Panc1 (cell line): ENCODE results near the gene MRPL3. TPM values are rescaled to one million over a fixed set of nuclear protein-coding genes. Genes with fewer than 3 reads are reported as not detected.

Source experiments
- ATAC-seq: fragments of 200-7000 bp; cut with Tn5 transposase; 2 replicates; pipeline ENCODE4 v1.9.1; 2020; ENCODE audit warnings: mild to moderate bottlenecking, moderate library complexity
- BruUV-seq: library from RNA; stranded (reverse); fragments of 400-500 nt; replicated peaks from 2 replicates; lab custom pipeline; 2021; lab: Mats Ljungman, UMichigan
- CTCF ChIA-PET: fragments of 300-600 bp; sonication (Branson Sonifier 250); formaldehyde crosslinking; loops from one replicate; lab custom pipeline; 2022; ENCODE audit warnings: antibody characterized with exemption; lab: Charles Lee
- POLR2A ChIA-PET: fragments of 300-600 bp; sonication (Branson Sonifier 250); formaldehyde crosslinking; loops from one replicate; lab custom pipeline; 2022; ENCODE audit warnings: antibody characterized with exemption; lab: Charles Lee
- DNase-seq: peaks from one replicate; pipeline ENCODE4 v3.0.0-alpha.2; 2010; ENCODE audit warnings: low read depth, low spot score
- H3K27ac ChIP-seq: 2 replicates; pipeline ENCODE4 v1.5.1; 2011; ENCODE audit warnings: mild to moderate bottlenecking, low read length, inconsistent platforms
- H3K27me3 ChIP-seq: fragments of 200-500 bp; sonication (Bioruptor generic); 2 replicates; pipeline ENCODE4 v1.6.0; 2014; ENCODE audit warnings: low read length, inconsistent platforms; ENCODE audit not compliant: control insufficient read depth, insufficient read depth
- H3K36me3 ChIP-seq: fragments of 200-500 bp; sonication (Bioruptor generic); 2 replicates; pipeline ENCODE4 v1.5.1; 2014; ENCODE audit warnings: inconsistent platforms, mild to moderate bottlenecking, low read length, moderate library complexity; ENCODE audit not compliant: control insufficient read depth, insufficient read depth
- H3K4me1 ChIP-seq: 2 replicates; pipeline ENCODE4 v1.5.1; 2011; ENCODE audit warnings: inconsistent platforms, mild to moderate bottlenecking, low read length, moderate library complexity; ENCODE audit not compliant: control insufficient read depth, insufficient read depth
- H3K4me3 ChIP-seq, 2 experiments: 2 replicates each; pipeline ENCODE4 v1.5.1; 2011 to 2012; ENCODE audit warnings: low read depth in 2 of 2, low read length in 2 of 2, mild to moderate bottlenecking in 2 of 2, inconsistent platforms in 1 of 2, moderate library complexity in 1 of 2
- H3K9me3 ChIP-seq: fragments of 200-500 bp; sonication (Bioruptor generic); 2 replicates; pipeline ENCODE4 v1.5.1; 2014; ENCODE audit warnings: low read depth, mild to moderate bottlenecking, inconsistent platforms, low read length, moderate library complexity; ENCODE audit not compliant: control insufficient read depth, insufficient read depth
- CTCF ChIP-seq: fragments of 450-650 bp; IDR thresholded peaks from 2 replicates; pipeline ENCODE4 v1.5.1; 2017; ENCODE audit warnings: mild to moderate bottlenecking
- POLR2AphosphoS5 ChIP-seq: IDR thresholded peaks from 2 replicates; pipeline ENCODE4 v1.6.1; 2012; ENCODE audit warnings: mild to moderate bottlenecking, low read depth, low read length, moderate library complexity
- REST ChIP-seq, 2 experiments: IDR thresholded peaks; 2 replicates each; pipeline ENCODE4 v1.6.1; 2011 to 2012; ENCODE audit warnings: low read depth in 2 of 2, control low read depth in 1 of 2, low read length in 1 of 2, mild to moderate bottlenecking in 1 of 2, moderate library complexity in 1 of 2; ENCODE audit not compliant: insufficient read depth in 1 of 2
- SIN3A ChIP-seq: IDR thresholded peaks from 2 replicates; pipeline ENCODE4 v1.6.1; 2012; ENCODE audit warnings: low read depth, mild to moderate bottlenecking, low read length, moderate library complexity, borderline replicate concordance; ENCODE audit not compliant: insufficient read depth
- TCF7L2 ChIP-seq: IDR thresholded peaks from 2 replicates; pipeline ENCODE4 v1.6.1; 2011; ENCODE audit warnings: mild to moderate bottlenecking, low read depth, low read length, inconsistent platforms
- in situ Hi-C: cut with HindIII; loops from 2 replicates; pipeline ENCODE4 v1.10.0; 2016; ENCODE audit warnings: low sequenced_read_pairs, low pct_unique_long_range_greater_than_20kb
- intact Hi-C: fragments of 100-400 bp; cut with micrococcal nuclease; formaldehyde crosslinking; loops from one replicate; pipeline ENCODE4 v1.10.0; 2022; ENCODE audit not compliant: unreplicated experiment
- total RNA-seq: library from RNA; stranded (reverse); gene quantifications from one replicate; pipeline ENCODE4 v1.2.1, GENCODE V29; 2021; ENCODE audit not compliant: unreplicated experiment

MRPL3 gene
- total RNA-seq, 1 experiment from 2014 or later = 129 TPM

- in situ Hi-C loops = no loop called here
- ChIA-PET CTCF (no interaction called here), POLR2A (no interaction called here)
- no peak for ATAC-seq
- H3K4me3 ChIP-seq = no peak overlapping the region
- H3K36me3 ChIP-seq = no peaks in the 10 kb centered on the region
- peaks cover 10% of the 10 kb centered on the region for H3K27me3 ChIP-seq
- H3K27ac ChIP-seq = no peak overlapping the region
- TF ChIP-seq POLR2AphosphoS5 (no peak), REST (IDR thresholded peaks at IDR 0.05; ENCODE audit: insufficient read depth in 1 of 2, low read depth in 2 of 2, low read length in 1 of 2) (no peak), CTCF (no peak), TCF7L2 (no peak), SIN3A (no peak)
- no peaks in the 10 kb centered on the region for H3K4me1 ChIP-seq
- intact Hi-C loops = no loop called here
- no peaks in the 10 kb centered on the region for H3K9me3 ChIP-seq
- no TSS peak for BruUV-seq
- no peak for DNase-seq
These were observed 34.8 kb upstream of the MRPL3 start for GRCh38 chr3:131537531-131537930.

- no TSS peak for BruUV-seq
- in situ Hi-C loops = no loop called here
- peaks cover 10% of the 10 kb centered on the region for H3K27me3 ChIP-seq
- intact Hi-C loops = no loop called here
- no peak overlapping the region for H3K4me3 ChIP-seq
- no peaks in the 10 kb centered on the region for H3K36me3 ChIP-seq
- ATAC-seq (no peak), DNase-seq (no peak)
- TF ChIP-seq CTCF (no peak), SIN3A (no peak), TCF7L2 (no peak), REST (IDR thresholded peaks at IDR 0.05; ENCODE audit: insufficient read depth in 1 of 2, low read depth in 2 of 2, low read length in 1 of 2) (no peak), POLR2AphosphoS5 (no peak)
- H3K9me3 ChIP-seq = no peaks in the 10 kb centered on the region
- H3K27ac ChIP-seq = no peak overlapping the region
- ChIA-PET POLR2A (no interaction called here), CTCF (no interaction called here)
- no peaks in the 10 kb centered on the region for H3K4me1 ChIP-seq
These were observed 32.8 kb upstream of the MRPL3 start for GRCh38 chr3:131535596-131535995.
